Measurements from ENCODE around the gene SPINT3. TPM values are rescaled to one million over a fixed set of nuclear protein-coding genes. Genes with fewer than 3 reads are reported as not detected.

The SPINT3 gene
- total and polyA plus RNA-seq, 10 of the 15 experiments (the other 5 are each of a cell fraction or from before 2014, with no cell fraction given): not detected

DNA sequence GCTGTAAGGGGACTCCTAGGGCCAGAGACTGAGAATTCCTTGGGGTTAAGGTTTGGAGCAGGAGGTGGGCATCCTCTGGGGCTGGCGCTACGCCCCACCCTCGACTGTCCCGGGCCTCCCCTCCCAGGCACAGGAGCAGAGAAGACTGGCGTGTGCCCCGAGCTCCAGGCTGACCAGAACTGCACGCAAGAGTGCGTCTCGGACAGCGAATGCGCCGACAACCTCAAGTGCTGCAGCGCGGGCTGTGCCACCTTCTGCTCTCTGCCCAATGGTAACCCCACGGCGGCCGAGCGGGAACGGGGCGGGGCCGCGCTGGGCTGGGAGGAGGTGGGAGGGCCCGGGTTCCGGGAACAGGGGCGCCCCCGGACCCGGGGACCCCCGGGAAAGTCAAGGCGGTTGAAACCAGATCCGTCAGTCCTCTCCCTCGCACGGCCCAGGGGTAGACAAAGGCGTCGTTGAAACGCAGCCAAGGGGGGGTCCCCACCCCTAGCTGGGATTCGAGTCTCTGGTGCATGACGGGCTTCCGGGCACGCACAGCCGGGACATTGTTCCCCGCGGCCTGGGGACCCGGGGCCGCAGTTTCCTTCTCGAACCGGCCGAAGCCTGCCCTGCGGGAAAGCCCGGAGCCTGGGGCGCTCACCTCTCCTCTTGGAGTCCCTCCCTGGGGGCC is 45.0 kb downstream of the SPINT3 start (continued):
- no peak for TF ChIP-seq BCL11A (IDR thresholded peaks at IDR 0.05; ENCODE audit: low read depth, low read length)
- TF ChIP-seq, protein P1, sequence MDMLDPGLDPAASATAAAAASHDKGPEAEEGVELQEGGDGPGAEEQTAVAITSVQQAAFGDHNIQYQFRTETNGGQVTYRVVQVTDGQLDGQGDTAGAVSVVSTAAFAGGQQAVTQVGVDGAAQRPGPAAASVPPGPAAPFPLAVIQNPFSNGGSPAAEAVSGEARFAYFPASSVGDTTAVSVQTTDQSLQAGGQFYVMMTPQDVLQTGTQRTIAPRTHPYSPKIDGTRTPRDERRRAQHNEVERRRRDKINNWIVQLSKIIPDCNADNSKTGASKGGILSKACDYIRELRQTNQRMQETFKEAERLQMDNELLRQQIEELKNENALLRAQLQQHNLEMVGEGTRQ (IDR thresholded peaks at IDR 0.05; ENCODE audit: borderline replicate concordance, low read depth, low read length): no peak
- no peak for TF ChIP-seq POU2F2 (IDR thresholded peaks at IDR 0.05; ENCODE audit: borderline replicate concordance, low read depth, low read length)
- TF ChIP-seq, protein P2, sequence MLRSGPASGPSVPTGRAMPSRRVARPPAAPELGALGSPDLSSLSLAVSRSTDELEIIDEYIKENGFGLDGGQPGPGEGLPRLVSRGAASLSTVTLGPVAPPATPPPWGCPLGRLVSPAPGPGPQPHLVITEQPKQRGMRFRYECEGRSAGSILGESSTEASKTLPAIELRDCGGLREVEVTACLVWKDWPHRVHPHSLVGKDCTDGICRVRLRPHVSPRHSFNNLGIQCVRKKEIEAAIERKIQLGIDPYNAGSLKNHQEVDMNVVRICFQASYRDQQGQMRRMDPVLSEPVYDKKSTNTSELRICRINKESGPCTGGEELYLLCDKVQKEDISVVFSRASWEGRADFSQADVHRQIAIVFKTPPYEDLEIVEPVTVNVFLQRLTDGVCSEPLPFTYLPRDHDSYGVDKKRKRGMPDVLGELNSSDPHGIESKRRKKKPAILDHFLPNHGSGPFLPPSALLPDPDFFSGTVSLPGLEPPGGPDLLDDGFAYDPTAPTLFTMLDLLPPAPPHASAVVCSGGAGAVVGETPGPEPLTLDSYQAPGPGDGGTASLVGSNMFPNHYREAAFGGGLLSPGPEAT (IDR thresholded peaks at IDR 0.05; ENCODE audit: low read depth): peak; percentile 45; the same call in 1 of the 2 replicates
- TF ChIP-seq PAX5 (IDR thresholded peaks at IDR 0.05; ENCODE audit: borderline replicate concordance, low read depth, low read length): peak; percentile 34; the same call in 1 of the 2 replicates

DNA sequence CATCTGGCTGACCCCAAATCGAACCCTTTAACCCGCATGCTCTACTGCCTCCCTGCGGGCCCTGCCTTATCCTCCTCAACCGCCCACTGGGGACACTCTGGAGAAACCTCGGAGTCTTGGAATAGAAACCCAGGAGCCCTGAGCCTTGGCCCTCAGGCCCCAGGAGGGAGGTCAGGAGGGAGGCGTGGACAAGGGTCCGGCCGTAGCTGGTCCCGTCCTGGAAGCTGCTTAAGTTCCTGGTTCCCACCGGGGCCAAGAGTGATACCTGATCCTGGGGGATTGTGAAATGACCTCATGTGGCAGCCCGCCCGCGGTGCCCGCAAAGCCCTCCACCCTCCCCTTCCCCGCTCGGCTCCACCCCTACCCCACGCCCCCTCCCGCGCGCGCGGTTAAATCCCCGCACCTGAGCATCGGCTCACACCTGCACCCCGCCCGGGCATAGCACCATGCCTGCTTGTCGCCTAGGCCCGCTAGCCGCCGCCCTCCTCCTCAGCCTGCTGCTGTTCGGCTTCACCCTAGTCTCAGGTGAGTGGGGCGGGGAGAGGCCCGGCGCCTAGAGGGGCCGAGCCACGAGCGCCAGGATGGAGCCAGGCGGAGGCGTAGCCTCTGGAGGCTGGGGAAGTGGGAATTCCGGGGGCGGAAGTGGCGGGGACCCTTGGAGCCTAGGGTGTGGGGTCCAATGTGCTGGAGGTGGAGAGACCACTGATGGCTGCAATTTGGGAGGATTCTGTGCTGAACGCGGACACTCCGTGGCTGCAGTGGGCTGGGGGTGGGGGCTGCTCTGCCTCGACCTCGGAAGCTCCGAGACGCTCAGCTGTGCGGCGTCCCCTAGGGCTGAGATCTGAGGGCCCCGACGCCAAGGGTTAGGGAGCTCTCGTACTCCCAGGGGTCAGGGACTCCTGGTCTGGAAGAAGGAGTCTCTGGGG is 45.8 kb downstream of the SPINT3 start, which contains the start of gene WFDC2:
Gene WFDC2, plus strand, starts transcription at position 418 of the 926 bp plus-strand sequence. Its CDS starts 29 bp downstream, at position 447.
- ChIA-PET RAD21 (ENCODE audit: unreplicated experiment) (interaction anchor here (0.6 kb wide), 1 partner anchor 274 kb away, joined by 4 read pairs; no protein-coding TSS in a partner anchor), POLR2A (no interaction called here), SMC1A (ENCODE audit: uncharacterized antibody, unreplicated experiment) (no interaction called here), CTCF (no interaction called here)
- WGBS (ENCODE audit: insufficient coverage, insufficient replicate concordance, low lambda C conversion rate, missing lambda C conversion rate): 32% methylated on average over 44 of the region's 54 CpGs
- peaks cover 7 to 33% of the 10 kb centered on the region in 2 experiments for H3K27me3 ChIP-seq (replicated peaks in 1 of 2; ENCODE audit: control insufficient read depth in 2 of 2, insufficient read depth in 2 of 2, low read length in 1 of 2)
- H4K20me1 ChIP-seq (ENCODE audit: control insufficient read depth, insufficient read depth): no peaks in the 10 kb centered on the region
- no peak within 1 kb of the TSS; the same call in 1 of the 2 replicates for H2AFZ ChIP-seq (ENCODE audit: control insufficient read depth, low read depth, low read length)
- H3K9ac ChIP-seq (ENCODE audit: control insufficient read depth, insufficient read depth, low read length): no peak within 1 kb of the TSS
- peak within 1 kb of the TSS; percentile 77 for H3K4me2 ChIP-seq (ENCODE audit: control insufficient read depth, insufficient read depth)
- peak within 1 kb of the TSS; percentile 12; the same call in 1 of the 2 replicates for H3K4me3 ChIP-seq
- no peaks in the 10 kb centered on the region for H3K79me2 ChIP-seq (ENCODE audit: control insufficient read depth, insufficient read depth, low read length)
- no peak for DNase-seq (ENCODE audit: low read depth, low spot score)
- intact Hi-C loops (cut with micrococcal nuclease; ENCODE audit: unreplicated experiment) (no loop called here), in situ Hi-C loops (cut with MboI) (no loop called here)
- FAIRE-seq: no peak
- ATAC-seq: peak; percentile 26; the same call in 2 of the 3 replicates
- no peak within 1 kb of the TSS for H3K27ac ChIP-seq (ENCODE audit: control insufficient read depth, insufficient read depth)
- no TSS peak for BruUV-seq (replicated peaks)
- no peaks in the 10 kb centered on the region for H3K9me3 ChIP-seq (replicated peaks; ENCODE audit: control insufficient read depth, insufficient read depth, low read length)
- H3K36me3 ChIP-seq (ENCODE audit: control insufficient read depth in 2 of 2, insufficient read depth in 2 of 2, low read length in 1 of 2): no peaks in the 10 kb centered on the region
- H3K4me1 ChIP-seq (ENCODE audit: control insufficient read depth, insufficient read depth, low read length): peaks cover 7% of the 10 kb centered on the region
- TF ChIP-seq, protein P3, sequence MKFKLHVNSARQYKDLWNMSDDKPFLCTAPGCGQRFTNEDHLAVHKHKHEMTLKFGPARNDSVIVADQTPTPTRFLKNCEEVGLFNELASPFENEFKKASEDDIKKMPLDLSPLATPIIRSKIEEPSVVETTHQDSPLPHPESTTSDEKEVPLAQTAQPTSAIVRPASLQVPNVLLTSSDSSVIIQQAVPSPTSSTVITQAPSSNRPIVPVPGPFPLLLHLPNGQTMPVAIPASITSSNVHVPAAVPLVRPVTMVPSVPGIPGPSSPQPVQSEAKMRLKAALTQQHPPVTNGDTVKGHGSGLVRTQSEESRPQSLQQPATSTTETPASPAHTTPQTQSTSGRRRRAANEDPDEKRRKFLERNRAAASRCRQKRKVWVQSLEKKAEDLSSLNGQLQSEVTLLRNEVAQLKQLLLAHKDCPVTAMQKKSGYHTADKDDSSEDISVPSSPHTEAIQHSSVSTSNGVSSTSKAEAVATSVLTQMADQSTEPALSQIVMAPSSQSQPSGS (IDR thresholded peaks at IDR 0.05; ENCODE audit: low read length): no peak
- TF ChIP-seq CBX5 (IDR thresholded peaks at IDR 0.05; ENCODE audit: low read depth) (no peak), MTA2 (IDR thresholded peaks at IDR 0.05; ENCODE audit: low read depth) (no peak), ZBED1 (IDR thresholded peaks at IDR 0.05; ENCODE audit: borderline replicate concordance) (no peak), EP300 (IDR thresholded peaks at IDR 0.05; ENCODE audit: borderline replicate concordance in 1 of 2, control insufficient read depth in 1 of 2, low read depth in 2 of 2, low read length in 2 of 2) (no peak)
- TF ChIP-seq, protein P4, sequence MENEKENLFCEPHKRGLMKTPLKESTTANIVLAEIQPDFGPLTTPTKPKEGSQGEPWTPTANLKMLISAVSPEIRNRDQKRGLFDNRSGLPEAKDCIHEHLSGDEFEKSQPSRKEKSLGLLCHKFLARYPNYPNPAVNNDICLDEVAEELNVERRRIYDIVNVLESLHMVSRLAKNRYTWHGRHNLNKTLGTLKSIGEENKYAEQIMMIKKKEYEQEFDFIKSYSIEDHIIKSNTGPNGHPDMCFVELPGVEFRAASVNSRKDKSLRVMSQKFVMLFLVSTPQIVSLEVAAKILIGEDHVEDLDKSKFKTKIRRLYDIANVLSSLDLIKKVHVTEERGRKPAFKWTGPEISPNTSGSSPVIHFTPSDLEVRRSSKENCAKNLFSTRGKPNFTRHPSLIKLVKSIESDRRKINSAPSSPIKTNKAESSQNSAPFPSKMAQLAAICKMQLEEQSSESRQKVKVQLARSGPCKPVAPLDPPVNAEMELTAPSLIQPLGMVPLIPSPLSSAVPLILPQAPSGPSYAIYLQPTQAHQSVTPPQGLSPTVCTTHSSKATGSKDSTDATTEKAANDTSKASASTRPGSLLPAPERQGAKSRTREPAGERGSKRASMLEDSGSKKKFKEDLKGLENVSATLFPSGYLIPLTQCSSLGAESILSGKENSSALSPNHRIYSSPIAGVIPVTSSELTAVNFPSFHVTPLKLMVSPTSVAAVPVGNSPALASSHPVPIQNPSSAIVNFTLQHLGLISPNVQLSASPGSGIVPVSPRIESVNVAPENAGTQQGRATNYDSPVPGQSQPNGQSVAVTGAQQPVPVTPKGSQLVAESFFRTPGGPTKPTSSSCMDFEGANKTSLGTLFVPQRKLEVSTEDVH (IDR thresholded peaks at IDR 0.05; ENCODE audit: low read depth, partially characterized antibody): no peak

All from GM12878 (cell line).